Hematopoietic multipotent progenitor cell treated with erythropoietin and hydrocortisone succinate and interleukin-3 and kit ligand, for 15 days (in vitro differentiated cells): Measurements from ENCODE around the gene EVA1A.

ENCODE experiments used
- DNase-seq: peaks from one replicate; pipeline ENCODE4 v3.0.0-alpha.2; 2015; ENCODE audit warnings: low spot score

The EVA1A gene

DNA sequence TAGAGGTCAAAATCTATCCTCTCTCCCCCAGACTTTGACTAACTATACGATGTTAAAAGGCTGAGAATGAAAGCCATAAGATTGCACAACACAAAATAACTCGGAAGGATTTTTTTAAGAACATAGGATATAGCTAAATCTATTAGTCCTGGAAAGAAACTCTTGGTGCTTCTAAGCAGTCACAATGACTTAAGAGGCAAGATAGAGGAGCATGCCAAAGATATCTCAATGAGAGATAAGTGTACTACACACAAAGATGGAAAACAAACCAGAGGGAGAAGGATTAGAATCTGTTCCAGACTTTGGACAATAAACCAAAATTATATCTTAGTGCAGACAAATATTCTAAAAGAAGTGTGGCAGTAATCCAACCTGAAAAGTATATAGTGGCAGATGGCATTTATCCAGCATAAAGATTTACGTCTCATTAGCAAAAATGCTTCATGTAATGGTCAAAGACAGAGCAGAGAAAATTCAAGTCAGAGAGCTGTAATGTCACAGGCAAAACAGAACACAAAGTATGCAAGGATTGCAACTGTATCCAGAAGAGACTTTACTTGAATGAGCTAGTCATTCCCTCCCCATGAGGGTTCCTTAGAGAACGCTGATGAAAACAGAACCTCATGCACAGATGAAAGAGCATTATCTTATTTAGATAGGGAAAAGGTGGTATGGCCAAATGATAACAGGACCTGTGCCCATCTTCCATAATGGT lies 28.8 kb upstream of the EVA1A start:
- no peak for DNase-seq

DNA sequence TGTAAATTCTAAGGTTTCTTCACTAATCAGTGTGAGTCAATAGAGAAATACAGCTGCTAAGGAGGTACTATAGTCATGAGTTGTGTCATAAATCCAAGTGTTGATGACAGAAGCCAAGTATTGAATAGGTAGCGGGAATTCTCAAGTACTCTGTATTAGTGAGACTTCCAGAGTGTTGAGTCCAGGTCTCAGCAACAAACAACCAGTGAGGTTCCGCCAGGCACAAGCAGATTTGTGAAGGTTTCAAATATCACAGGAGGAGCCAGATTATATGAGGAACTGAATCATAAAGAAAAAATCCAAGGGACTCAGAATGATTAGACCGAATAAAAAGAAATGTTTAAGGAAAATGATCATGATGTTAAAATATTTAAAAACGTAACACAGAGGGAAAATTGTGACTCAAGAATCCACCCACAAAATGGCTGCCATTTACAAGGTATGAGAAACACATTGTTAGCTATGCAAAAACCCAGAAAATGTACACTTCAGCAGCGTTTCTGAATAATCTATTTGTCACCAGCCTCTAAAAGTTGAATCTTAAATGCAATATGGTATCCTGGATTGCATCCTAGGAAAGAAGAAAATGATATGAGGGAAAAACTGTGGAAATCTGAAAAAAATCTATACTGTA lies 27.3 kb upstream of the EVA1A start:
- no peak for DNase-seq

- no peak for DNase-seq
Measured at GRCh38 chr2:75586971-75587370, 26.2 kb upstream of the EVA1A start.

- no peak for DNase-seq
Measured at GRCh38 chr2:75582840-75583239, 22.1 kb upstream of the EVA1A start.

- DNase-seq = no peak
Measured at GRCh38 chr2:75580606-75581005, 19.9 kb upstream of the EVA1A start.

- no peak for DNase-seq
Measured at GRCh38 chr2:75580156-75580555, 19.4 kb upstream of the EVA1A start.

GRCh38 chr2:75579186-75579585 lies 18.4 kb upstream of the EVA1A start:
- DNase-seq = no peak

DNA sequence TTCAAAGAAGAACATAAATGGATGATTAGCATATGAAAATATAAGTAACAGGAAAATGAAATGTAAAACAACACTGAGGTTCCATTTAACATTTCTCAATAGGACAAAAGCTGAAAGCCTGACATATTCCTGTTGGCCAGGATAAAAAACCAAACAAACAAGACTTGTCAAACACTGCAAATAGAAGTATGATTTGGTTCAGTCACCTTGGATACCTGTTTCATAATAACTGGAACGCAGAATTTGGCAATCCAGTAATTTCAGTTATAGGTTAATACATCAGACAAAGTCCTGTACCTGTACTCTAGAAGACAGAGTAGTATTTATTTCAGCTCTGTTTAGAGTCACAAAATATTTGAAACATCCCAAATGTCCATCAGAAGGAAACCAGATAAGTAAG lies 16.5 kb upstream of the EVA1A start:
- no peak for DNase-seq

DNA sequence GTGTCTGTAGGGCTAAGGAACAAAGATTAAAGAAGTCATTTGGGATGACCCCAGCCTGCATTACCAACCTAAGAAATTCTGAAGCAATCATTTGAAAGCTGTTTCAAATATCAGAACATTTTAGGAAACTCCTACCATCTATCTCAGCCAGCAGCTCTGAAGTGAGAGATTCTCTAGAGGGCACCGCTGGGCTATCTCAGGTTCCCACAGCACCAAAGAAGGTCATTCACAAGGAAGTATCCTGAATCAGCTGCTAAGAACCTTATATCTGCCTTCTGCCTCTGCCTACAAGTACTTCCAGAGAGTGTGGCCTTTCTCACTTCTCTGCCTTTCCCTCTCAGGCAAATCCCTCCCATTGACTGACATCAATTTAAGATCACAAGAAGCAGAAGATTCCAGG lies 13.4 kb upstream of the EVA1A start:
- DNase-seq = no peak

GRCh38 chr2:75573145-75573878 lies 12.6 kb upstream of the EVA1A start:
- no peak for DNase-seq

DNA sequence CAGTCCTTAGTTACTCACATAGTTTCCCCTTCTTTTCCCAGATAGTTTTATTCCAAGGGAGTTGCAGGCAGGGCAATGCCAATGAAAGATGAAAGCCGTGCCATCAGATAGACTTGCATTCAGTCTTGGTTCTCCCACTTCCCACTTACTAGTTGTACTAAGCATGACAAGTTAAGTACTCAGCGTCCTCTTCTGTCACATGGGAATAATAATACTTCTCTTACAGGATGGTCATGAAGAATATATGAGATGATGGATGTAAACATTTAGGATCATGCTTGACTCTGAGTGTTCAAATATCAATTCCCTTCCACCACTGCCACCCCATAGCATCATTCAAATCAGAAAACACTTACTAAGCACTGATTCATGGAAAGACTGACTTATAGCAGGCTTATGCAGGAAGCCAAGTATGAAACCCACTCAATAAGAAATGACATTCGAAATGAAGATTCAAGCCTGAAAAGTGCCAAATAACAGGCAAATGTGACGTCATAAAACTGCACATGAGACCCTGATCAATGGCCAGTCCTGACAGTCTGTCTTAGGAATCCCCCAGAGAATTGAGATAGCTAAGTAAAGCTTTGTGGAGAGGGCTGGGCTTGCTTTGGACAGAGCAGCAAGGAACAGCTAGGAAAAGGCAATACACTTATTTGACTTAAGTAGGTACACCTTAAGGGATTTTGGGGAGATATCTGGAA lies 11.1 kb upstream of the EVA1A start:
- no peak for DNase-seq

- no peak for DNase-seq
Measured at GRCh38 chr2:75570948-75571729, 10.4 kb upstream of the EVA1A start.

DNA sequence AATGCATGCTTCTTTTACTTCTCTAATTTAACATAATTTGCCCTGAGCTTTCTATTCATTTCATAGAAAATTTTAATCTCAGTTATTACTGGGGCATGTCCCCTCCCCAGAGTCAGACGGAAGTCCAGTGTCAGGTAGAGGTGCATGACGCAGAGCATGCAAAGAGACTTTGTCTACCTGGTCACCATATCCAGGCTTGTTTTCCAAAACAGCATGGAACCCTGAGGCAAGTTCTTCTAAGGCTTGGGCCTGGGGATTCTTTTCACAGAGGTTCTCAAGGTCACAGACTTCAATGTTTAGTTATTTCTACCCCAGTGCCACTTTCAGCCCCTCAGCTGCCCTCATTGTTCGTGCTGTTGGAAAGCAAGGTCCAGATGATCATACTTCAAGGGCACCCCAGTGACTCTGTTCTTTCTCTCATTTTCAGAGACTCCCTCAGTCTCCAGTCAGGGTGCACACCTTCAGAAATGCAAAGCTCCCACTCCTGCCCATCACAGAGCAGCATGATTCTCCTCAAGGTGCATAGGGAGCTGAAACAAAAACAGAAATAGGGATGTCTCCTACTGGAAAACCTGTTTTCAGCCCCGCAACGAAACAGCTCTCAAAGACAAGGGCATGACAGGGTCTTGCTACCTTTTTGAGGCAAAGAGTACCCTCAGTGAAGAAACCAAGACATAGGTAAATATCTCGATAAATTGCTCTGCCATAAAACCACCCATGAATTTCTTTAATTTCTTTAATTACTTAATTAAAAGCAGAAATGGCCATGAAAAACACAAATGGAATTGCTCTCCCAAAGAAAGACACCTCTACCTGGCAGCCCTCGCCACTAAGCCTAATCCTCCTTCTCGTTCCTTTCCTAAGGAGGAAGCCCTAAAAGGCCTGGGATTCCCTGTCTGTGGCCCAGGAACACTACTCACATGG lies 9.5 kb upstream of the EVA1A start:
- DNase-seq = no peak

GRCh38 chr2:75569546-75569945 lies 8.8 kb upstream of the EVA1A start:
- no peak for DNase-seq

DNA sequence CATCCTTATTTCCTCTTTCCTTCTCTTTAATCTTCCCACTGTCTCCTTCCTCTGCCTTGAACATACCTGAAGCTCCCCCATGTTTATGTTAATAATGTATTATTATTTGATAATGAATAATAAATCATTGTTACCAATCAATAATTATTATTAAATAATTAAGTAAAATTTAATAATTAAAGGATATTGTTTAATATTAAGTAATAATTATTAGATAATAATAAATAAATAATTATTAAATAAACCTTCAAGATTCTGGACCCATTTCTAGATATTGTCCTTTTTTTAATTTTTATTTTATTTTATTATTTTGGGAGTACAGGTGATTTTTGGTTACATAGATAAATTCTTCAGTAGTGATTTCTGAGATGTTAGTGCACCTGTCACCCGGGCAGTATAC lies 7.4 kb upstream of the EVA1A start:
- DNase-seq = no peak

GRCh38 chr2:75565472-75566462 lies 5.0 kb upstream of the EVA1A start:
- DNase-seq = no peak

DNA sequence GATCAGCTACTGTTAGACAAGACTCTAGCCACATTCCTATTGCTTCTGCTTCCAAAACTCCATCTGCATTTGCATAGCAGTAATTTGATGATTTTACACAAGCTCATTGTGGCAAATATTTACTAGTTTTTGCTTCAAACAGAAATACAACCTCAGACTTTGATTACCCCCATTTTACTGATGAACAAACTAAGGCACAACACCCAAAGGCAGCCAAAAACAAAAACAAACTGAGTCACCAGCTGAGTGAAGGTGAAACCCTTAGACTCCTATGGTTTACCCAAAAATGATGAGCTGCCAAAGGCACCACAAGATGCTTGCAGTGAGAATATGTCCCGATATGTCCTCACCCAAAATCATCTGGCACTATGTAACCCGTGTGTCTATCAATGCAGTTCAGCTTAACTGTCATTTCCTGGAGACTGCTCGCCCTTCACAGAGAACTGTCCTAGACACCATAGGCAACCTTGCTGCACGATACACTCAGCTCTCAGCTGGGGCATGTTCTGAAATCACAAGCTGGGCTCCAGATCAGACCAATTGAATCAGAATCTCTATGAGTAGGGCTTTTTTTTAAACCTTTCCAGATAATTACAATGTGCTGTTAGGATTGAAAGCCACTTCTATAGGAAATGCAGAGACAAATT lies 4.1 kb upstream of the EVA1A start:
- DNase-seq = no peak

GRCh38 chr2:75564026-75564688 lies 3.4 kb upstream of the EVA1A start:
- DNase-seq = no peak
